HepG2 (cell line): Measurements from ENCODE around the gene SUSD6. TPM values are rescaled to one million over a fixed set of nuclear protein-coding genes. Genes with fewer than 3 reads are reported as not detected.

Experiments
- BCLAF1 ChIP-seq: fragments of 450-650 bp; IDR thresholded peaks from 2 replicates; pipeline ENCODE4 v1.6.1; 2017; ENCODE audit warnings: mild to moderate bottlenecking
- CREB1 ChIP-seq, 2 experiments: fragments of 450-650 bp in 1 of 2; IDR thresholded peaks; 2 replicates each; pipeline ENCODE4 v1.6.1; 2016 to 2017; ENCODE audit warnings: control low read depth in 1 of 2, mild to moderate bottlenecking in 1 of 2, missing compliant biosample characterization in 1 of 2, missing genetic modification characterization in 1 of 2
- ELF3 ChIP-seq: IDR thresholded peaks from 2 replicates; pipeline ENCODE4 v1.6.1; 2016; ENCODE audit warnings: missing genetic modification reagents, missing compliant biosample characterization
- FOSL2 ChIP-seq: sonication (generic); formaldehyde crosslinking; IDR thresholded peaks from 2 replicates; pipeline ENCODE4 v1.4.0; 2020; ENCODE audit warnings: missing genetic modification reagents
- FOXA1 ChIP-seq, 2 experiments: fragments of 450-650 bp in 1 of 2; sonication (generic) in 1 of 2; formaldehyde crosslinking in 1 of 2; IDR thresholded peaks; 2 replicates each; pipeline versions ENCODE4 v1.4.0 to v1.6.1; 2016 to 2020; ENCODE audit warnings: missing genetic modification reagents in 1 of 2
- FOXK2 ChIP-seq: fragments of 450-650 bp; IDR thresholded peaks from 2 replicates; pipeline ENCODE4 v1.6.1; 2016
- HOXA5 ChIP-seq: sonication (generic); formaldehyde crosslinking; IDR thresholded peaks from 2 replicates; pipeline ENCODE4 v1.4.0; 2020; ENCODE audit warnings: missing genetic modification reagents
- IKZF5 ChIP-seq: IDR thresholded peaks from 2 replicates; pipeline ENCODE4 v1.6.1; 2018; ENCODE audit warnings: missing genetic modification reagents, mild to moderate bottlenecking, missing compliant biosample characterization
- KLF16 ChIP-seq, 2 experiments: sonication (generic) in 1 of 2; formaldehyde crosslinking in 1 of 2; IDR thresholded peaks; 2 replicates each; pipeline versions ENCODE4 v1.6.1 to v1.8.0; 2016 to 2023; ENCODE audit warnings: missing genetic modification reagents in 2 of 2, missing compliant biosample characterization in 1 of 2
- NFIC ChIP-seq: IDR thresholded peaks from 2 replicates; pipeline ENCODE4 v1.6.1; 2012; ENCODE audit warnings: mild to moderate bottlenecking, low read length, inconsistent platforms
- PHB2 ChIP-seq: fragments of 450-650 bp; IDR thresholded peaks from 2 replicates; pipeline ENCODE4 v1.6.1; 2018; ENCODE audit not compliant: partially characterized antibody
- SALL1 ChIP-seq: sonication (generic); formaldehyde crosslinking; IDR thresholded peaks from 2 replicates; pipeline ENCODE4 v1.8.0; 2022; ENCODE audit warnings: mild to moderate bottlenecking, missing genetic modification reagents
- SKIL ChIP-seq: sonication (generic); formaldehyde crosslinking; IDR thresholded peaks from 2 replicates; pipeline ENCODE4 v1.8.0; 2022; ENCODE audit warnings: missing genetic modification reagents, mild to moderate bottlenecking, moderate library complexity, borderline replicate concordance
- SNAI1 ChIP-seq: sonication (generic); formaldehyde crosslinking; IDR thresholded peaks from 2 replicates; pipeline ENCODE4 v1.5.0; 2020; ENCODE audit warnings: mild to moderate bottlenecking, missing genetic modification reagents, borderline replicate concordance
- SOX13 ChIP-seq, 3 experiments: fragments of 450-650 bp in 1 of 3; sonication (generic) in 1 of 3; formaldehyde crosslinking in 1 of 3; IDR thresholded peaks in 2 of 3; conservative IDR thresholded peaks in 1 of 3; 2 replicates each; pipeline versions ENCODE4 v1.5.0 to v1.6.1; 2016 to 2020; ENCODE audit warnings: antibody characterized with exemption in 1 of 3, mild to moderate bottlenecking in 1 of 3, missing compliant biosample characterization in 1 of 3, missing genetic modification reagents in 1 of 3, moderate library complexity in 1 of 3
- SOX5 ChIP-seq: IDR thresholded peaks from 2 replicates; pipeline ENCODE4 v1.6.1; 2016; ENCODE audit warnings: borderline replicate concordance
- SOX6 ChIP-seq, 2 experiments: fragments of 450-650 bp in 1 of 2; sonication (generic) in 1 of 2; formaldehyde crosslinking in 1 of 2; IDR thresholded peaks; 2 replicates each; pipeline versions ENCODE4 v1.4.0 to v1.6.1; 2017 to 2020; ENCODE audit warnings: antibody characterized with exemption in 1 of 2, mild to moderate bottlenecking in 1 of 2, missing genetic modification reagents in 1 of 2
- SRF ChIP-seq: IDR thresholded peaks from 2 replicates; pipeline ENCODE4 v1.6.1; 2011; ENCODE audit warnings: mild to moderate bottlenecking, low read depth, low read length, moderate library complexity
- XRCC5 ChIP-seq: fragments of 200-400 bp; formaldehyde crosslinking; optimal IDR thresholded peaks from 2 replicates; pipeline ENCODE3; 2017; ENCODE audit warnings: mild to moderate bottlenecking, low read length
- ZNF292 ChIP-seq: sonication (generic); formaldehyde crosslinking; IDR thresholded peaks from 2 replicates; pipeline ENCODE4 v1.8.1; 2022; ENCODE audit warnings: mild to moderate bottlenecking, low read depth, missing genetic modification reagents, borderline replicate concordance
- ZNF317 ChIP-seq: sonication (generic); formaldehyde crosslinking; IDR thresholded peaks from 2 replicates; pipeline ENCODE4 v1.5.0; 2020; ENCODE audit warnings: mild to moderate bottlenecking, missing genetic modification reagents
- ZNF331 ChIP-seq: sonication (generic); formaldehyde crosslinking; IDR thresholded peaks from 2 replicates; pipeline ENCODE4 v1.4.0; 2020; ENCODE audit warnings: missing genetic modification reagents
- ZNF644 ChIP-seq: IDR thresholded peaks from 2 replicates; pipeline ENCODE4 v1.6.1; 2016; ENCODE audit warnings: low read depth
- polyA plus RNA-seq, 8 experiments: library from polyadenylated mRNA; depleted of rRNA in 3 of 8; stranded (reverse) in 7 of 8; unstranded in 1 of 8; fragments of >200 nt; fragmentation: Illumina TruSeq in 4 of 8; extraction: Trizol in 4 of 8; gene quantifications; 2 replicates each; pipeline versions ENCODE4 v1.2.1 to v1.2.3, GENCODE V29; 2011 to 2016; ENCODE audit warnings: low read depth in 4 of 8, missing spikeins in 1 of 8, mixed read lengths in 1 of 8; ENCODE audit not compliant: insufficient read depth in 1 of 8
- total RNA-seq, 5 experiments: library from RNA; depleted of rRNA; stranded (reverse); fragments of >200 nt; fragmentation: Illumina TruSeq; extraction: Trizol; gene quantifications; 2 replicates each; pipeline ENCODE4 v1.2.3, GENCODE V29; 2016; ENCODE audit warnings: low read depth in 1 of 5

The SUSD6 gene
- total and polyA plus RNA-seq, 2 of the 13 experiments (the other 11 are each of a cell fraction or from before 2014, with no cell fraction given): 7.2 to 7.4 TPM

- no peak for TF ChIP-seq SNAI1
- peak; percentile 40; the same call in 1 of the 2 replicates for TF ChIP-seq IKZF5 (CRISPR knock-in tag)
- TF ChIP-seq SOX13 (IDR thresholded peaks at IDR 0.05): no peak
- peak in 1 of 2 experiments; percentile 53; a peak in 1 of 4 replicates for TF ChIP-seq SOX13 (CRISPR knock-in tag; conservative IDR thresholded peaks at IDR 0.05 in 1 of 2, IDR thresholded peaks at IDR 0.05 in 1 of 2)
- no peak; the same call in 1 of the 2 replicates for TF ChIP-seq ZNF292 (CRISPR knock-in tag)
- peak; percentile 44; the same call in 1 of the 2 replicates for TF ChIP-seq SALL1 (CRISPR knock-in tag)
- TF ChIP-seq FOSL2: peak; percentile 93
- TF ChIP-seq HOXA5 (CRISPR knock-in tag): no peak
- TF ChIP-seq FOXK2: no peak
- 0 out of 2 replicates have a peak, but pooled peaks have one; percentile 37 for TF ChIP-seq ZNF317 (CRISPR knock-in tag)
- TF ChIP-seq CREB1 (IDR thresholded peaks at IDR 0.05): no peak
- 0 out of 2 replicates have a peak, but pooled peaks have one; percentile 26 for TF ChIP-seq CREB1 (CRISPR knock-in tag; IDR thresholded peaks at IDR 0.05)
- TF ChIP-seq SKIL (CRISPR knock-in tag): peak; percentile 52; the same call in 1 of the 2 replicates
- TF ChIP-seq ZNF644: peak; percentile 44; the same call in 1 of the 2 replicates
- 0 out of 4 replicates have a peak, but pooled peaks of 1 of the 2 experiments have one; percentile 4 for TF ChIP-seq KLF16 (CRISPR knock-in tag; IDR thresholded peaks at IDR 0.05)
- peak; percentile 59; the same call in 1 of the 2 replicates for TF ChIP-seq SOX5 (CRISPR knock-in tag)
- TF ChIP-seq NFIC: peak; percentile 60; the same call in 1 of the 2 replicates
- TF ChIP-seq SRF: no peak
- TF ChIP-seq SOX6 (IDR thresholded peaks at IDR 0.05): no peak
- TF ChIP-seq SOX6 (CRISPR knock-in tag; IDR thresholded peaks at IDR 0.05): 0 out of 2 replicates have a peak, but pooled peaks have one; percentile 18
- TF ChIP-seq FOXA1 (IDR thresholded peaks at IDR 0.05): no peak
- peak; percentile 61 for TF ChIP-seq FOXA1 (CRISPR knock-in tag; IDR thresholded peaks at IDR 0.05)
- no peak for TF ChIP-seq BCLAF1
- peak; percentile 65 for TF ChIP-seq XRCC5
- 0 out of 2 replicates have a peak, but pooled peaks have one; percentile 25 for TF ChIP-seq ZNF331 (CRISPR knock-in tag)
- 0 out of 2 replicates have a peak, but pooled peaks have one; percentile 11 for TF ChIP-seq ELF3 (CRISPR knock-in tag)
- no peak for TF ChIP-seq PHB2
Observed at GRCh38 chr14:69643430-69644200, 32.2 kb downstream of the SUSD6 start (continued).
